Natural killer cell treated with Interleukin-12 subunit alpha and Interleukin-12 subunit beta and Interleukin-15 and Interleukin-18, amount 100 ng/mL, for 72 hours (primary cell): ENCODE measurements around the gene SNRNP27. TPM values are rescaled to one million over a fixed set of nuclear protein-coding genes. Genes with fewer than 3 reads are reported as not detected.

ENCODE experiments used
- ATAC-seq, 2 donors: fragments of 150-1000 bp; cut with Tn5 transposase in 1 of 2; sonication (Bioruptor Pico), chemical (Tn5 transposase) in 1 of 2; 2 replicates each; pipeline ENCODE4 v1.10.0; 2021
- DNase-seq: peaks from one replicate; pipeline ENCODE4 v3.0.0; 2022; ENCODE audit warnings: low spot score
- H3K27ac Mint-ChIP-seq, 2 donors: 1 replicate in 1 of 2; 2 replicates in 1 of 2; pipeline ENCODE4 v1.8.0; 2022; ENCODE audit warnings: mixed read lengths in 2 of 2, mild to moderate bottlenecking in 1 of 2, moderate library complexity in 1 of 2
- H3K27me3 Mint-ChIP-seq, 2 donors: 1 replicate in 1 of 2; 2 replicates in 1 of 2; pipeline ENCODE4 v1.8.0; 2022; ENCODE audit warnings: mixed read lengths in 2 of 2
- H3K36me3 Mint-ChIP-seq: one replicate; pipeline ENCODE4 v1.8.0; 2022; ENCODE audit warnings: mixed read lengths
- H3K4me1 Mint-ChIP-seq, 2 donors: 1 replicate in 1 of 2; 2 replicates in 1 of 2; pipeline ENCODE4 v1.8.0; 2022; ENCODE audit warnings: low read depth in 2 of 2, mixed read lengths in 2 of 2, mild to moderate bottlenecking in 1 of 2
- H3K4me3 Mint-ChIP-seq: one replicate; pipeline ENCODE4 v1.8.0; 2022; ENCODE audit warnings: mixed read lengths
- H3K9me3 Mint-ChIP-seq: 2 replicates; pipeline ENCODE4 v1.8.0; 2022; ENCODE audit warnings: mixed read lengths
- total RNA-seq, 2 donors: library from RNA; stranded (reverse); gene quantifications; one replicate each; pipeline ENCODE4 v1.2.3, GENCODE V29; 2022

The SNRNP27 gene
- total RNA-seq, 2 donors from 2014 or later: 43.0 to 64.4 TPM

- Mint-ChIP-seq H3K36me3 (peaks cover 26% of the 10 kb centered on the region), H3K27me3 (no peaks in the 10 kb centered on the region), H3K27ac (peak overlapping the region; percentile 44 to 65), H3K4me3 (peak overlapping the region; percentile 62), H3K4me1 (peaks cover 38 to 52% of the 10 kb centered on the region in 2 donors), H3K9me3 (no peaks in the 10 kb centered on the region)
- ATAC-seq (no peak), DNase-seq (no peak)
These were observed 39.6 kb downstream of the SNRNP27 start for GRCh38 chr2:69933254-69933828.

- peaks cover 33% of the 10 kb centered on the region for H3K36me3 Mint-ChIP-seq
- peak overlapping the region; percentile 62 for H3K4me3 Mint-ChIP-seq
These were observed 40.3 kb downstream of the SNRNP27 start for GRCh38 chr2:69933839-69934613.

DNA sequence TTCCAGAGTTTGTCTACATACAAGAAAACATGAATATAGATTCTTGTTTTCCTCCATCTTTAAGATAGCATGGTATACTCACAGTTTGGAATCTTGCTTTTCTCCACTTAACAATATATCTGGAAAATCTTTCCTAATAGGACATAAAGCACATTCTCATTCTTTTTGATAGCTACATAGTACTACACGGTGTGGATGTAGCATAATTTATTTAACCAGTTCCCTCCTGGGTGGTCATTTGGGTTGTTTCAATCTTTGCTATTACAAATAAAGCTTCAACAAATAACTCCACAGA lies 40.8 kb downstream of the SNRNP27 start:
- H3K27ac Mint-ChIP-seq: peak overlapping the region; percentile 44 to 65
- peak overlapping the region; percentile 62 for H3K4me3 Mint-ChIP-seq
- no peaks in the 10 kb centered on the region for H3K27me3 Mint-ChIP-seq
- DNase-seq: no peak
- no peak for ATAC-seq
- no peaks in the 10 kb centered on the region for H3K9me3 Mint-ChIP-seq
- peaks cover 39 to 53% of the 10 kb centered on the region in 2 donors for H3K4me1 Mint-ChIP-seq
- H3K36me3 Mint-ChIP-seq: peaks cover 36% of the 10 kb centered on the region

More at GRCh38 chr2:69933839-69934613, 40.3 kb downstream of the SNRNP27 start:
- H3K9me3 Mint-ChIP-seq: no peaks in the 10 kb centered on the region
- DNase-seq (no peak), ATAC-seq (peak; percentile 70 to 75)
- peaks cover 42 to 54% of the 10 kb centered on the region in 2 donors for H3K4me1 Mint-ChIP-seq
- H3K27me3 Mint-ChIP-seq: no peaks in the 10 kb centered on the region
- H3K27ac Mint-ChIP-seq: peak overlapping the region; percentile 44 to 65

- no peak overlapping the region for H3K4me3 Mint-ChIP-seq
- peaks cover 36% of the 10 kb centered on the region for H3K36me3 Mint-ChIP-seq
- no peak overlapping the region for H3K27ac Mint-ChIP-seq
- H3K4me1 Mint-ChIP-seq: peaks cover 39 to 48% of the 10 kb centered on the region in 2 donors
- DNase-seq (no peak), ATAC-seq (no peak)
- no peaks in the 10 kb centered on the region for H3K9me3 Mint-ChIP-seq
- no peaks in the 10 kb centered on the region for H3K27me3 Mint-ChIP-seq
These were observed 41.3 kb downstream of the SNRNP27 start for GRCh38 chr2:69935011-69935410.

GRCh38 chr2:69936906-69937305 lies 43.1 kb downstream of the SNRNP27 start:
- Mint-ChIP-seq H3K27me3 (no peaks in the 10 kb centered on the region), H3K9me3 (no peaks in the 10 kb centered on the region), H3K4me1 (peaks cover 30 to 35% of the 10 kb centered on the region in 2 donors), H3K4me3 (no peak overlapping the region), H3K36me3 (peaks cover 39% of the 10 kb centered on the region), H3K27ac (peak overlapping the region; percentile 25 to 32)
- DNase-seq (no peak), ATAC-seq (no peak)

DNA sequence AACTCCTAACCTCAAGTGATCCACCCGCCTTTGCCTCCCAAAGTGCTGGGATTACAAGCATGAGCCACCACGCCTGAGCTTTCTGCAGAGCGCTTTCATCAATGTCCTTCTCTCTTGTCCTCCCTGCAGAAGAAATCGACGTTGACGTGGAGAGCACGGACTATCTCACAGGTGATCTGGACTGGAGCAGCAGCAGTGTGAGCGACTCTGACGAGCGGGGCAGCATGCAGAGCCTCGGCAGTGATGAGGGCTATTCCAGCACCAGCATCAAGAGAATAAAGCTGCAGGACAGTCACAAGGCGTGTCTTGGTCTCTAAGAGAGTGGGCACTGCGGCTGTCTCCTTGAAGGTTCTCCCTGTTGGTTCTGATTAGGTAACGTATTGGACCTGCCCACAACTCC lies 44.2 kb downstream of the SNRNP27 start:
- Mint-ChIP-seq H3K36me3 (peaks cover 45% of the 10 kb centered on the region), H3K4me3 (no peak overlapping the region)

DNA sequence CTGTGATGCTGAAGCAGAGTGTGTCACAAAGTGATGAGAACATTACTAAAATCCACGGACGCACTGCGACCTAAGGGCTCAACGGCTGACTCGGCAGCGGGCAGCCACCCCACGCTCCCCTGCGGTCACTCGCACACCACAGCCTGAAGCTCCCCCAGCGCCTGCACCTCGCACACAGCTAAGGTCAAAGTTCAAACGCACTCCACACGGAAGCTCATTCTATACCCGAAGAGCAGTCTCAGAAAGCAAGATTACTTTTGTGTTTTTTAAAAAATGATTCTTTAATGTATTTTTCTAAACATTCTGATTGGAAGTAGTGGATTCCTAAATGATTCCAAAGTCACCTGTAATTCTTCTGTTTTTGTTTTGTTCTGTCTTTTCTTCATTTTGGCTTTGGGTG lies 46.0 kb downstream of the SNRNP27 start:
- ATAC-seq: no peak
- peaks cover 19 to 25% of the 10 kb centered on the region in 2 donors for H3K4me1 Mint-ChIP-seq

More for the DNA sequence above, 44.2 kb downstream of the SNRNP27 start:
- Mint-ChIP-seq H3K27ac (peak overlapping the region; percentile 1 to 50), H3K27me3 (no peaks in the 10 kb centered on the region), H3K9me3 (no peaks in the 10 kb centered on the region), H3K4me1 (peaks cover 25 to 29% of the 10 kb centered on the region in 2 donors)
- ATAC-seq: no peak
- DNase-seq: no peak

DNA sequence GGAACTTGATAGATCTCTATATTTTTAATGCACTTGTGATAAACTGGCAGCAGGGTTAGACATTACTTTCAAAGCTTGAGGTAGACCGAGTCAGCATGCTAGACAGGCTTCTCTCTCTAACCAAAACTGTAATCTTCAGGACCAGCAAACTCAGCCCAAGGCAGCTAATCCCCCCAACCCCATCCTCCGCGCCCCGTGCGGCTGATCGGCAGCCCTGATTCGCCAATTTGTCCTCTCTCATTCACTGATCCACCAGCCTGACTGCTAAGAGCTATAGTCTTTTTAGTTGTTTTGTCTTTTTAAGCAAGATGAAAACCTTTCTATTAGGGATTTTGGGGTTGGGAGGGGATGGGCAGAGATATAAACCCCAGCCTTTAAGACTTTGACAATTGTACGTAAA lies 46.9 kb downstream of the SNRNP27 start:
- ATAC-seq (no peak), DNase-seq (no peak)
- Mint-ChIP-seq H3K27me3 (no peaks in the 10 kb centered on the region), H3K27ac (peak overlapping the region in 1 of 2 donors; percentile 19), H3K9me3 (no peaks in the 10 kb centered on the region), H3K4me3 (no peak overlapping the region), H3K36me3 (peaks cover 46% of the 10 kb centered on the region), H3K4me1 (peaks cover 24 to 32% of the 10 kb centered on the region in 2 donors)

More for the DNA sequence above, 46.0 kb downstream of the SNRNP27 start:
- Mint-ChIP-seq H3K27me3 (no peaks in the 10 kb centered on the region), H3K9me3 (no peaks in the 10 kb centered on the region), H3K36me3 (peaks cover 49% of the 10 kb centered on the region), H3K27ac (peak overlapping the region in 1 of 2 donors; percentile 1), H3K4me3 (no peak overlapping the region)
- DNase-seq: no peak

GRCh38 chr2:69943000-69943842 lies 49.5 kb downstream of the SNRNP27 start:
- no peak overlapping the region for H3K4me3 Mint-ChIP-seq
- no peak for DNase-seq
- H3K9me3 Mint-ChIP-seq: no peaks in the 10 kb centered on the region
- H3K27ac Mint-ChIP-seq: peak overlapping the region; percentile 63 to 89
- peaks cover 29% of the 10 kb centered on the region for H3K36me3 Mint-ChIP-seq
- H3K27me3 Mint-ChIP-seq: no peaks in the 10 kb centered on the region
- no peak for ATAC-seq
- peaks cover 40 to 49% of the 10 kb centered on the region in 2 donors for H3K4me1 Mint-ChIP-seq

- H3K27ac Mint-ChIP-seq: peak overlapping the region; percentile 89 to 97
- no peak for ATAC-seq
- H3K27me3 Mint-ChIP-seq: no peaks in the 10 kb centered on the region
- no peak for DNase-seq
- H3K9me3 Mint-ChIP-seq: no peaks in the 10 kb centered on the region
- H3K4me1 Mint-ChIP-seq: peaks cover 38 to 45% of the 10 kb centered on the region in 2 donors
- peaks cover 21% of the 10 kb centered on the region for H3K36me3 Mint-ChIP-seq
- no peak overlapping the region for H3K4me3 Mint-ChIP-seq
These were observed 50.2 kb downstream of the SNRNP27 start for GRCh38 chr2:69943843-69944525.

DNA sequence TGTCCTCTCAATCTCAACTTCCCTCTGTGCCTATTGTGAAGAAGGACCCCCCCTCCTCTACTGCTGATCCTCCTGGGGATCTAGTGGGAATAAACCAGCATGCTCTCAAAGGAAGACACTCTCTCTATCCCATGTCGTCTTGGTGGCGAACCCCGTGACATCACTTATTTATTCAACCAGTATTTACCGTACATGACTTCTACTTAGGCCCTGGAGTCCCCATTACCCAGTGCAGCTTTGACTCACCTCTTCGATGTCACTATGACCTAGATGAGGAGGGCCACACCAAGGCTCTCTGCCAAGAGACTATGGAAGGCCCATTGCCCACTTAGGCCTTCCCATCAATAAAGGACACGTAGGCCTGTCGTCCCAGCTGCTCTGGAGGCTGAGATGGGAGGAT lies 51.0 kb downstream of the SNRNP27 start:
- peaks cover 40 to 48% of the 10 kb centered on the region in 2 donors for H3K4me1 Mint-ChIP-seq
- no peak for DNase-seq
- no peak for ATAC-seq
- peak overlapping the region; percentile 89 to 97 for H3K27ac Mint-ChIP-seq
- no peaks in the 10 kb centered on the region for H3K9me3 Mint-ChIP-seq
- no peak overlapping the region for H3K4me3 Mint-ChIP-seq
- H3K27me3 Mint-ChIP-seq: no peaks in the 10 kb centered on the region
- H3K36me3 Mint-ChIP-seq: peaks cover 18% of the 10 kb centered on the region

- peaks cover 40 to 48% of the 10 kb centered on the region in 2 donors for H3K4me1 Mint-ChIP-seq
- peaks cover 18% of the 10 kb centered on the region for H3K36me3 Mint-ChIP-seq
- peak overlapping the region; percentile 89 to 97 for H3K27ac Mint-ChIP-seq
- H3K9me3 Mint-ChIP-seq: no peaks in the 10 kb centered on the region
- DNase-seq (no peak), ATAC-seq (peak; percentile 16 to 43)
- H3K4me3 Mint-ChIP-seq: peak overlapping the region; percentile 86
- no peaks in the 10 kb centered on the region for H3K27me3 Mint-ChIP-seq
These were observed 51.7 kb downstream of the SNRNP27 start for GRCh38 chr2:69945441-69945840.

GRCh38 chr2:69945941-69946340 lies 52.2 kb downstream of the SNRNP27 start:
- H3K36me3 Mint-ChIP-seq: peaks cover 18% of the 10 kb centered on the region
- H3K4me1 Mint-ChIP-seq: peaks cover 40 to 48% of the 10 kb centered on the region in 2 donors
- no peaks in the 10 kb centered on the region for H3K27me3 Mint-ChIP-seq
- H3K27ac Mint-ChIP-seq: peak overlapping the region; percentile 89 to 97
- no peaks in the 10 kb centered on the region for H3K9me3 Mint-ChIP-seq
- DNase-seq: no peak
- ATAC-seq: no peak
- H3K4me3 Mint-ChIP-seq: peak overlapping the region; percentile 86
